Endodermal cell (in vitro differentiated cells): ENCODE measurements around the gene CNOT4. TPM values are rescaled to one million over a fixed set of nuclear protein-coding genes. Genes with fewer than 3 reads are reported as not detected.
"Not testable (repeated sequence)": the region's sequence is repeated elsewhere in the genome, so short reads cannot be mapped to it uniquely, and the experiment has no call there.

Experiments
- DNase-seq: peaks from one replicate; pipeline ENCODE4 v3.0.0-alpha.2; 2017
- H3K27ac ChIP-seq: 2 replicates; pipeline ENCODE4 v1.5.1; 2013; ENCODE audit warnings: mild to moderate bottlenecking, low read depth, low read length, moderate library complexity
- H3K27me3 ChIP-seq: 2 replicates; pipeline ENCODE4 v1.6.1; 2013; ENCODE audit warnings: mild to moderate bottlenecking, low read length, moderate library complexity; ENCODE audit not compliant: insufficient read depth, control insufficient read depth, poor library complexity, severe bottlenecking
- H3K36me3 ChIP-seq: 2 replicates; pipeline ENCODE4 v1.7.0; 2013; ENCODE audit warnings: mild to moderate bottlenecking, low read length, moderate library complexity; ENCODE audit not compliant: control insufficient read depth, insufficient read depth
- H3K4me1 ChIP-seq: one replicate; pipeline ENCODE4 v1.7.0; 2013; ENCODE audit warnings: low read length; ENCODE audit not compliant: control insufficient read depth, insufficient read depth
- H3K4me3 ChIP-seq: 2 replicates; pipeline ENCODE4 v1.5.1; 2013; ENCODE audit warnings: mild to moderate bottlenecking, low read length, moderate library complexity
- H3K9ac ChIP-seq: 2 replicates; pipeline ENCODE4 v1.6.1; 2013; ENCODE audit warnings: mild to moderate bottlenecking, low read length, moderate library complexity; ENCODE audit not compliant: poor library complexity, severe bottlenecking; ENCODE audit errors: extremely low read depth
- H3K9me3 ChIP-seq: 2 replicates; pipeline ENCODE4 v1.6.1; 2013; ENCODE audit warnings: mild to moderate bottlenecking, low read length, moderate library complexity; ENCODE audit not compliant: control insufficient read depth
- H3K27ac Mint-ChIP-seq: 2 replicates; pipeline ENCODE4 v1.8.0; 2020; ENCODE audit warnings: mixed read lengths
- H3K27me3 Mint-ChIP-seq: 2 replicates; pipeline ENCODE4 v1.8.0; 2021; ENCODE audit warnings: mild to moderate bottlenecking, mixed read lengths; ENCODE audit not compliant: insufficient read depth
- H3K36me3 Mint-ChIP-seq: 2 replicates; pipeline ENCODE4 v1.8.0; 2020; ENCODE audit warnings: low read depth, mixed read lengths
- H3K4me1 Mint-ChIP-seq: 2 replicates; pipeline ENCODE4 v1.8.0; 2020; ENCODE audit warnings: mixed read lengths
- H3K4me3 Mint-ChIP-seq: 2 replicates; pipeline ENCODE4 v1.8.0; 2020; ENCODE audit warnings: mild to moderate bottlenecking, moderate library complexity, mixed read lengths
- H3K9me3 Mint-ChIP-seq: 2 replicates; pipeline ENCODE4 v1.8.0; 2020; ENCODE audit warnings: mild to moderate bottlenecking, mixed read lengths
- WGBS, 2 experiments: methylation state at CpG; one replicate each; pipeline versions ENCODE4 v1.1.5 to v1.1.7; 2013; ENCODE audit warnings: missing lambda C conversion rate in 2 of 2, mixed read lengths in 1 of 2; ENCODE audit not compliant: insufficient coverage in 1 of 2, insufficient read length in 1 of 2; 5-methylcytosine and 5-hydroxymethylcytosine counted together
- total RNA-seq, 2 donors: library from RNA; stranded (reverse); fragmentation: NEBNext Ultra II Directional in 1 of 2; extraction: Animal tissue kit (Norgen Biotek cat#: 25700) in 1 of 2; gene quantifications; 2 replicates in 1 of 2; 3 replicates in 1 of 2; pipeline ENCODE4 v1.2.1, GENCODE V29; 2021
- TF ChIP-seq, protein P1 (sequence below): fragments of 200-600 bp; sonication (generic); conservative IDR thresholded peaks from 2 replicates; pipeline ENCODE4 v1.5.0; 2021; ENCODE audit warnings: antibody characterized with exemption, mild to moderate bottlenecking

The CNOT4 gene
- total RNA-seq, 2 donors from 2014 or later = 22.7 to 23.8 TPM

GRCh38 chr7:135355377-135356048, 154.4 kb downstream of the CNOT4 start:
- no peaks in the 10 kb centered on the region for H3K9me3 ChIP-seq
- TF ChIP-seq, protein P1, sequence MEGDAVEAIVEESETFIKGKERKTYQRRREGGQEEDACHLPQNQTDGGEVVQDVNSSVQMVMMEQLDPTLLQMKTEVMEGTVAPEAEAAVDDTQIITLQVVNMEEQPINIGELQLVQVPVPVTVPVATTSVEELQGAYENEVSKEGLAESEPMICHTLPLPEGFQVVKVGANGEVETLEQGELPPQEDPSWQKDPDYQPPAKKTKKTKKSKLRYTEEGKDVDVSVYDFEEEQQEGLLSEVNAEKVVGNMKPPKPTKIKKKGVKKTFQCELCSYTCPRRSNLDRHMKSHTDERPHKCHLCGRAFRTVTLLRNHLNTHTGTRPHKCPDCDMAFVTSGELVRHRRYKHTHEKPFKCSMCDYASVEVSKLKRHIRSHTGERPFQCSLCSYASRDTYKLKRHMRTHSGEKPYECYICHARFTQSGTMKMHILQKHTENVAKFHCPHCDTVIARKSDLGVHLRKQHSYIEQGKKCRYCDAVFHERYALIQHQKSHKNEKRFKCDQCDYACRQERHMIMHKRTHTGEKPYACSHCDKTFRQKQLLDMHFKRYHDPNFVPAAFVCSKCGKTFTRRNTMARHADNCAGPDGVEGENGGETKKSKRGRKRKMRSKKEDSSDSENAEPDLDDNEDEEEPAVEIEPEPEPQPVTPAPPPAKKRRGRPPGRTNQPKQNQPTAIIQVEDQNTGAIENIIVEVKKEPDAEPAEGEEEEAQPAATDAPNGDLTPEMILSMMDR = no peak
- Mint-ChIP-seq H3K27me3 (no peaks in the 10 kb centered on the region), H3K36me3 (no peaks in the 10 kb centered on the region), H3K4me1 (no peaks in the 10 kb centered on the region), H3K27ac (no peak overlapping the region), H3K9me3 (no peaks in the 10 kb centered on the region), H3K4me3 (no peak overlapping the region)
- H3K36me3 ChIP-seq = no peaks in the 10 kb centered on the region
- no peaks in the 10 kb centered on the region for H3K27me3 ChIP-seq
- no peak for DNase-seq
- H3K27ac ChIP-seq = no peak overlapping the region
- H3K9ac ChIP-seq = no peak overlapping the region
- H3K4me1 ChIP-seq = no peaks in the 10 kb centered on the region
- 55 to 80% methylated on average over 2 to 4 of the region's 4 CpGs for WGBS, 2 experiments
- no peak overlapping the region for H3K4me3 ChIP-seq

DNA sequence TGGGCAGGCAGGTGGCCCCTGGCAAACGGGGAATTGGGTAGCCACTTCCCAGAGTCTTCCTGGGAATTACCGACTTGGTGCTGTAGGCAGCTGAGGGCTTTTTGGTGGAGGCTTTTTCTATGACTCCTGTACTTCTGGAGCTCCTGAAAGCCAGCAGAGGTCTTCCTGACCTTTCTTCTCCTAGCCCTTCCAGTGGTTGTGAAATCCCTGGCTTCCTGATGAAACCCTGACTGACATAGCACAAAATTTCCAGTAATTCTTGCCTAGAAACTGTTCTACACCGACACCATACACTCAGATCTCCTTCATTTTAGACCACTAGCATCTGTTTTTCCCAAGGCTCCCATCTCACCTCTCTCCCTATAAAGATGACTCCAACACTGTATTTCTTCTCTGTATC, 156.1 kb downstream of the CNOT4 start:
- H3K9me3 Mint-ChIP-seq = no peaks in the 10 kb centered on the region
- H3K27me3 Mint-ChIP-seq = no peaks in the 10 kb centered on the region
- no peak overlapping the region for H3K27ac Mint-ChIP-seq
- no peaks in the 10 kb centered on the region for H3K4me1 ChIP-seq
- DNase-seq = no peak
- H3K4me3 ChIP-seq = no peak overlapping the region
- H3K36me3 ChIP-seq = no peaks in the 10 kb centered on the region
- no peak overlapping the region for H3K9ac ChIP-seq
- WGBS, 2 experiments = 86 to 88% methylated on average over 2 to 3 of the region's 3 CpGs
- no peak overlapping the region for H3K4me3 Mint-ChIP-seq
- H3K36me3 Mint-ChIP-seq = no peaks in the 10 kb centered on the region
- no peaks in the 10 kb centered on the region for H3K4me1 Mint-ChIP-seq
- H3K9me3 ChIP-seq = no peaks in the 10 kb centered on the region
- no peaks in the 10 kb centered on the region for H3K27me3 ChIP-seq
- no peak overlapping the region for H3K27ac ChIP-seq
- TF ChIP-seq, protein P1 = no peak

GRCh38 chr7:135352285-135352684, 157.6 kb downstream of the CNOT4 start:
- Histone ChIP-seq H3K9me3 (no peaks in the 10 kb centered on the region), H3K9ac (no peak overlapping the region), H3K4me1 (no peaks in the 10 kb centered on the region), H3K4me3 (no peak overlapping the region), H3K36me3 (no peaks in the 10 kb centered on the region), H3K27ac (no peak overlapping the region), H3K27me3 (no peaks in the 10 kb centered on the region)
- Mint-ChIP-seq H3K36me3 (no peaks in the 10 kb centered on the region), H3K9me3 (no peaks in the 10 kb centered on the region), H3K27me3 (no peaks in the 10 kb centered on the region), H3K27ac (no peak overlapping the region), H3K4me1 (no peaks in the 10 kb centered on the region), H3K4me3 (no peak overlapping the region)
- TF ChIP-seq, protein P1 = no peak
- no peak for DNase-seq
- 84 to 96% methylated on average over 5 of the region's 5 CpGs for whole genome bisulfite sequencing, 2 experiments

- not testable (repeated sequence) for H3K4me1 Mint-ChIP-seq, H3K9me3 Mint-ChIP-seq, H3K27ac ChIP-seq, H3K36me3 Mint-ChIP-seq, H3K27ac Mint-ChIP-seq, H3K4me1 ChIP-seq, DNase-seq, H3K4me3 Mint-ChIP-seq, H3K9ac ChIP-seq, H3K27me3 ChIP-seq, H3K9me3 ChIP-seq, H3K4me3 ChIP-seq, H3K27me3 Mint-ChIP-seq, H3K36me3 ChIP-seq
- 92 to 98% methylated on average over 5 to 9 of the region's 9 CpGs for WGBS, 2 experiments
Observed at GRCh38 chr7:135351070-135351469, 158.8 kb downstream of the CNOT4 start.
